Tibial artery (tissue), 4 donors: ENCODE measurements around the gene XPO6.
A peak's percentile ranks its signal among the peaks of the same experiment; 100 is the strongest.

Experiments
- DNase-seq, 2 donors: peaks; one replicate each; pipeline ENCODE4 v3.0.0-alpha.2; 2019
- H3K27ac ChIP-seq, 2 donors: fragments of 200-600 bp; sonication (generic) in 1 of 2; 1 replicate in 1 of 2; 2 replicates in 1 of 2; pipeline ENCODE4 v1.5.1; 2018 to 2019; ENCODE audit warnings: mild to moderate bottlenecking in 1 of 2
- H3K27me3 ChIP-seq, 2 donors: fragments of 200-600 bp; sonication (generic) in 1 of 2; one replicate each; pipeline versions ENCODE4 v1.5.1 to v1.6.0; 2016 to 2019
- H3K36me3 ChIP-seq, 3 donors: fragments of 200-600 bp; sonication (generic) in 2 of 3; one replicate each; pipeline ENCODE4 v1.5.1; 2016 to 2019; ENCODE audit warnings: mild to moderate bottlenecking in 2 of 3
- H3K4me1 ChIP-seq, 4 donors: fragments of 200-600 bp; sonication (generic) in 2 of 4; 1 replicate in 3 of 4; 2 replicates in 1 of 4; pipeline ENCODE4 v1.5.1; 2016 to 2019
- H3K4me3 ChIP-seq, 2 donors: fragments of 200-600 bp; sonication (generic) in 1 of 2; 1 replicate in 1 of 2; 2 replicates in 1 of 2; pipeline ENCODE4 v1.5.1; 2018 to 2019; ENCODE audit warnings: mild to moderate bottlenecking in 2 of 2
- H3K9me3 ChIP-seq, 3 donors: fragments of 200-600 bp; sonication (generic) in 1 of 3; one replicate each; pipeline ENCODE4 v1.5.1; 2016 to 2019
- CTCF ChIP-seq, 2 experiments: fragments of 200-600 bp in 1 of 2; fragments of 450-650 bp in 1 of 2; IDR thresholded peaks; one replicate each; pipeline ENCODE4 v1.5.1; 2017 to 2019; ENCODE audit warnings: antibody characterized with exemption in 2 of 2, mild to moderate bottlenecking in 1 of 2, moderate library complexity in 1 of 2
- intact Hi-C: fragments of 100-400 bp; cut with DNase I; formaldehyde crosslinking; loops from one replicate; pipeline ENCODE4 v1.15.0; 2023; ENCODE audit warnings: low total_unique reads

Gene XPO6

GRCh38 chr16:28064706-28065249 is 147.0 kb downstream of the XPO6 start:
- H3K27me3 ChIP-seq = peaks cover 0 to 34% of the 10 kb centered on the region in 2 donors
- H3K4me1 ChIP-seq = peaks cover 0 to 41% (median 30%) of the 10 kb centered on the region in 4 donors
- TF ChIP-seq CTCF (IDR thresholded peaks at IDR 0.05) = no peak
- H3K4me3 ChIP-seq = no peak overlapping the region
- intact Hi-C loops = no loop called here
- DNase-seq = no peak
- H3K27ac ChIP-seq = no peak overlapping the region
- no peaks in the 10 kb centered on the region for H3K36me3 ChIP-seq
- no peaks in the 10 kb centered on the region for H3K9me3 ChIP-seq

- H3K27ac ChIP-seq = no peak overlapping the region
- peak overlapping the region in 1 of 2 donors; percentile 54 for H3K4me3 ChIP-seq
- no peak for DNase-seq
- H3K27me3 ChIP-seq = peaks cover 0 to 38% of the 10 kb centered on the region in 2 donors
- no peak for TF ChIP-seq CTCF (IDR thresholded peaks at IDR 0.05)
- no peaks in the 10 kb centered on the region for H3K36me3 ChIP-seq
- H3K9me3 ChIP-seq = no peaks in the 10 kb centered on the region
- intact Hi-C loops = no loop called here
- peaks cover 0 to 41% (median 30%) of the 10 kb centered on the region in 4 donors for H3K4me1 ChIP-seq
These were observed 147.6 kb downstream of the XPO6 start for GRCh38 chr16:28064150-28064549.

- Histone ChIP-seq H3K27ac (peak within 1 kb of the TSS in 1 of 2 donors; percentile 26), H3K27me3 (peaks cover 0 to 42% of the 10 kb centered on the region in 2 donors), H3K9me3 (no peaks in the 10 kb centered on the region), H3K4me3 (peak within 1 kb of the TSS; percentile 44 to 54), H3K36me3 (no peaks in the 10 kb centered on the region), H3K4me1 (peaks cover 0 to 39% (median 28%) of the 10 kb centered on the region in 4 donors)
- no peak for DNase-seq
- peak; percentile 13 for TF ChIP-seq CTCF (IDR thresholded peaks at IDR 0.05)
- intact Hi-C loops = no loop called here
These were observed 148.1 kb downstream of the XPO6 start, which contains the start of gene GSG1L for GRCh38 chr16:28063591-28064061. Gene GSG1L (minus strand): TSS chr16:28063714. CDS start chr16:28063424, 290 bp downstream.

- Histone ChIP-seq H3K4me3 (peak overlapping the region; percentile 44 to 54), H3K9me3 (no peaks in the 10 kb centered on the region), H3K4me1 (peaks cover 0 to 32% (median 22%) of the 10 kb centered on the region in 4 donors), H3K27me3 (peaks cover 0 to 43% of the 10 kb centered on the region in 2 donors), H3K27ac (peak overlapping the region in 1 of 2 donors; percentile 26), H3K36me3 (no peaks in the 10 kb centered on the region)
- DNase-seq = no peak
- intact Hi-C loops = no loop called here
- TF ChIP-seq CTCF (IDR thresholded peaks at IDR 0.05) = no peak
These were observed 148.8 kb downstream of the XPO6 start for GRCh38 chr16:28062847-28063521.

GRCh38 chr16:28062261-28062846 is 149.4 kb downstream of the XPO6 start:
- peaks cover 0 to 26% (median 15%) of the 10 kb centered on the region in 4 donors for H3K4me1 ChIP-seq
- H3K27me3 ChIP-seq = peaks cover 0 to 44% of the 10 kb centered on the region in 2 donors
- H3K4me3 ChIP-seq = peak overlapping the region; percentile 44 to 54
- no peaks in the 10 kb centered on the region for H3K36me3 ChIP-seq
- no peak for TF ChIP-seq CTCF (IDR thresholded peaks at IDR 0.05)
- intact Hi-C loops = no loop called here
- H3K27ac ChIP-seq = peak overlapping the region in 1 of 2 donors; percentile 26
- H3K9me3 ChIP-seq = no peaks in the 10 kb centered on the region
- DNase-seq = no peak
